HepG2 (cell line): ENCODE results near the gene HES7. TPM values are rescaled to one million over a fixed set of nuclear protein-coding genes. Genes with fewer than 3 reads are reported as not detected.

Source experiments
- ATF2 ChIP-seq: sonication (generic); formaldehyde crosslinking; IDR thresholded peaks from 2 replicates; pipeline ENCODE4 v1.4.0; 2020; ENCODE audit warnings: missing genetic modification reagents
- MATR3 ChIP-seq: sonication (generic); formaldehyde crosslinking; IDR thresholded peaks from 2 replicates; pipeline ENCODE4 v1.4.0; 2020; ENCODE audit warnings: missing genetic modification reagents
- PCBP1 ChIP-seq: fragments of 200-400 bp; formaldehyde crosslinking; IDR thresholded peaks from 2 replicates; pipeline ENCODE4 v1.6.1; 2017; ENCODE audit warnings: mild to moderate bottlenecking, low read depth, low read length, borderline replicate concordance
- SMARCC2 ChIP-seq: fragments of 450-650 bp; IDR thresholded peaks from 2 replicates; pipeline ENCODE4 v1.6.1; 2017; ENCODE audit warnings: antibody characterized with exemption, mild to moderate bottlenecking
- TAF15 ChIP-seq: fragments of 200-400 bp; formaldehyde crosslinking; IDR thresholded peaks from one replicate; pipeline ENCODE4 v1.6.1; 2018; ENCODE audit warnings: mild to moderate bottlenecking, low read depth, low read length; ENCODE audit not compliant: poor library complexity, severe bottlenecking
- TMF1 ChIP-seq: sonication (generic); formaldehyde crosslinking; IDR thresholded peaks from 2 replicates; pipeline ENCODE4 v1.8.1; 2022; ENCODE audit warnings: low read depth, missing genetic modification reagents
- ZNF101 ChIP-seq: sonication (generic); formaldehyde crosslinking; IDR thresholded peaks from 2 replicates; pipeline ENCODE4 v1.4.0; 2020; ENCODE audit warnings: mild to moderate bottlenecking, low read depth, missing genetic modification reagents, borderline replicate concordance
- ZNF224 ChIP-seq: sonication (generic); formaldehyde crosslinking; IDR thresholded peaks from 2 replicates; pipeline ENCODE4 v1.5.0; 2020; ENCODE audit warnings: mild to moderate bottlenecking, missing genetic modification reagents
- ZNF225 ChIP-seq: sonication (generic); formaldehyde crosslinking; IDR thresholded peaks from 2 replicates; pipeline ENCODE4 v1.4.0; 2020; ENCODE audit warnings: mild to moderate bottlenecking, missing genetic modification reagents
- ZNF3 ChIP-seq: IDR thresholded peaks from 2 replicates; pipeline ENCODE4 v1.7.0; 2017; ENCODE audit warnings: inconsistent platforms
- ZNF337 ChIP-seq: sonication (generic); formaldehyde crosslinking; IDR thresholded peaks from 2 replicates; pipeline ENCODE4 v1.5.1; 2020; ENCODE audit warnings: missing genetic modification reagents, low read depth, mild to moderate bottlenecking, borderline replicate concordance
- ZNF414 ChIP-seq: sonication (generic); formaldehyde crosslinking; IDR thresholded peaks from 2 replicates; pipeline ENCODE4 v1.5.0; 2020; ENCODE audit warnings: missing genetic modification reagents
- ZNF607 ChIP-seq: sonication (generic); formaldehyde crosslinking; IDR thresholded peaks from 2 replicates; pipeline ENCODE4 v1.5.1; 2020; ENCODE audit warnings: missing genetic modification reagents, mild to moderate bottlenecking, borderline replicate concordance
- polyA plus RNA-seq, 8 experiments: library from polyadenylated mRNA; depleted of rRNA in 3 of 8; stranded (reverse) in 7 of 8; unstranded in 1 of 8; fragments of >200 nt; fragmentation: Illumina TruSeq in 4 of 8; extraction: Trizol in 4 of 8; gene quantifications; 2 replicates each; pipeline versions ENCODE4 v1.2.1 to v1.2.3, GENCODE V29; 2011 to 2016; ENCODE audit warnings: low read depth in 4 of 8, missing spikeins in 1 of 8, mixed read lengths in 1 of 8; ENCODE audit not compliant: insufficient read depth in 1 of 8
- total RNA-seq, 5 experiments: library from RNA; depleted of rRNA; stranded (reverse); fragments of >200 nt; fragmentation: Illumina TruSeq; extraction: Trizol; gene quantifications; 2 replicates each; pipeline ENCODE4 v1.2.3, GENCODE V29; 2016; ENCODE audit warnings: low read depth in 1 of 5
- TF ChIP-seq, protein P1 (sequence below): sonication (generic); formaldehyde crosslinking; IDR thresholded peaks from 2 replicates; pipeline ENCODE4 v1.5.1; 2020; ENCODE audit warnings: missing genetic modification reagents, mild to moderate bottlenecking, borderline replicate concordance
- TF ChIP-seq, protein P2 (sequence below): sonication (generic); formaldehyde crosslinking; IDR thresholded peaks from 2 replicates; pipeline ENCODE4 v1.4.0; 2020; ENCODE audit warnings: low read depth, missing genetic modification reagents
- TF ChIP-seq, protein P3 (sequence below), 2 experiments: IDR thresholded peaks; 2 replicates each; pipeline ENCODE4 v1.6.1; 2011 to 2012; ENCODE audit warnings: low read length in 2 of 2, borderline replicate concordance in 1 of 2, low read depth in 1 of 2, mild to moderate bottlenecking in 1 of 2, moderate library complexity in 1 of 2
- TF ChIP-seq, protein P4 (sequence below): sonication (generic); formaldehyde crosslinking; IDR thresholded peaks from 2 replicates; pipeline ENCODE4 v1.8.0; 2022; ENCODE audit warnings: mild to moderate bottlenecking, missing genetic modification reagents, moderate library complexity

HES7 gene
- total and polyA plus RNA-seq, 2 of the 13 experiments (the other 11 are each of a cell fraction or from before 2014, with no cell fraction given): not detected

GRCh38 chr17:8163978-8164814 is 40.3 kb upstream of the HES7 start (continued):
- TF ChIP-seq ZNF101: no peak
- TF ChIP-seq ZNF607 (CRISPR knock-in tag): no peak
- TF ChIP-seq, protein P1, sequence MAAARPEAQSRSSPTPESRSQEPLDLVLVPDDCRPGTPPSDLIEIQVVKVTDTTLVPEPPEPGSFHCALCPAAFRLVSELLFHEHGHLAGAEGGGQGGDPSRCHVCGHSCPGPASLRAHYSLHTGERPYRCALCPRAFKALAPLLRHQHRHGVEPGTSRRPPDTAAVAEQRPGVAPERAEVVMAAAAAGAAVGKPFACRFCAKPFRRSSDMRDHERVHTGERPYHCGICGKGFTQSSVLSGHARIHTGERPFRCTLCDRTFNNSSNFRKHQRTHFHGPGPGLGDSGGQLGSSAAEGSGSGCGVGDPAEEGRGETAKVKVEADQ (CRISPR knock-in tag): no peak
- TF ChIP-seq MATR3 (CRISPR knock-in tag): no peak
- no peak for TF ChIP-seq ZNF337 (CRISPR knock-in tag)
- no peak for TF ChIP-seq ZNF3 (CRISPR knock-in tag)
- no peak for TF ChIP-seq ZNF225 (CRISPR knock-in tag)
- TF ChIP-seq, protein P2, sequence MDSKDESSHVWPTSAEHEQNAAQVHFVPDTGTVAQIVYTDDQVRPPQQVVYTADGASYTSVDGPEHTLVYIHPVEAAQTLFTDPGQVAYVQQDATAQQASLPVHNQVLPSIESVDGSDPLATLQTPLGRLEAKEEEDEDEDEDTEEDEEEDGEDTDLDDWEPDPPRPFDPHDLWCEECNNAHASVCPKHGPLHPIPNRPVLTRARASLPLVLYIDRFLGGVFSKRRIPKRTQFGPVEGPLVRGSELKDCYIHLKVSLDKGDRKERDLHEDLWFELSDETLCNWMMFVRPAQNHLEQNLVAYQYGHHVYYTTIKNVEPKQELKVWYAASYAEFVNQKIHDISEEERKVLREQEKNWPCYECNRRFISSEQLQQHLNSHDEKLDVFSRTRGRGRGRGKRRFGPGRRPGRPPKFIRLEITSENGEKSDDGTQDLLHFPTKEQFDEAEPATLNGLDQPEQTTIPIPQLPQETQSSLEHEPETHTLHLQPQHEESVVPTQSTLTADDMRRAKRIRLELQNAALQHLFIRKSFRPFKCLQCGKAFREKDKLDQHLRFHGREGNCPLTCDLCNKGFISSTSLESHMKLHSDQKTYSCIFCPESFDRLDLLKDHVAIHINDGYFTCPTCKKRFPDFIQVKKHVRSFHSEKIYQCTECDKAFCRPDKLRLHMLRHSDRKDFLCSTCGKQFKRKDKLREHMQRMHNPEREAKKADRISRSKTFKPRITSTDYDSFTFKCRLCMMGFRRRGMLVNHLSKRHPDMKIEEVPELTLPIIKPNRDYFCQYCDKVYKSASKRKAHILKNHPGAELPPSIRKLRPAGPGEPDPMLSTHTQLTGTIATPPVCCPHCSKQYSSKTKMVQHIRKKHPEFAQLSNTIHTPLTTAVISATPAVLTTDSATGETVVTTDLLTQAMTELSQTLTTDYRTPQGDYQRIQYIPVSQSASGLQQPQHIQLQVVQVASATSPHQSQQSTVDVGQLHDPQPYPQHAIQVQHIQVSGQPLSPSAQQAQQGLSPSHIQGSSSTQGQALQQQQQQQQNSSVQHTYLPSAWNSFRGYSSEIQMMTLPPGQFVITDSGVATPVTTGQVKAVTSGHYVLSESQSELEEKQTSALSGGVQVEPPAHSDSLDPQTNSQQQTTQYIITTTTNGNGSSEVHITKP (CRISPR knock-in tag): no peak
- no peak for TF ChIP-seq PCBP1
- no peak for TF ChIP-seq TAF15
- no peak for TF ChIP-seq ZNF414
- no peak for TF ChIP-seq TMF1
- TF ChIP-seq SMARCC2: no peak
- TF ChIP-seq, protein P3, sequence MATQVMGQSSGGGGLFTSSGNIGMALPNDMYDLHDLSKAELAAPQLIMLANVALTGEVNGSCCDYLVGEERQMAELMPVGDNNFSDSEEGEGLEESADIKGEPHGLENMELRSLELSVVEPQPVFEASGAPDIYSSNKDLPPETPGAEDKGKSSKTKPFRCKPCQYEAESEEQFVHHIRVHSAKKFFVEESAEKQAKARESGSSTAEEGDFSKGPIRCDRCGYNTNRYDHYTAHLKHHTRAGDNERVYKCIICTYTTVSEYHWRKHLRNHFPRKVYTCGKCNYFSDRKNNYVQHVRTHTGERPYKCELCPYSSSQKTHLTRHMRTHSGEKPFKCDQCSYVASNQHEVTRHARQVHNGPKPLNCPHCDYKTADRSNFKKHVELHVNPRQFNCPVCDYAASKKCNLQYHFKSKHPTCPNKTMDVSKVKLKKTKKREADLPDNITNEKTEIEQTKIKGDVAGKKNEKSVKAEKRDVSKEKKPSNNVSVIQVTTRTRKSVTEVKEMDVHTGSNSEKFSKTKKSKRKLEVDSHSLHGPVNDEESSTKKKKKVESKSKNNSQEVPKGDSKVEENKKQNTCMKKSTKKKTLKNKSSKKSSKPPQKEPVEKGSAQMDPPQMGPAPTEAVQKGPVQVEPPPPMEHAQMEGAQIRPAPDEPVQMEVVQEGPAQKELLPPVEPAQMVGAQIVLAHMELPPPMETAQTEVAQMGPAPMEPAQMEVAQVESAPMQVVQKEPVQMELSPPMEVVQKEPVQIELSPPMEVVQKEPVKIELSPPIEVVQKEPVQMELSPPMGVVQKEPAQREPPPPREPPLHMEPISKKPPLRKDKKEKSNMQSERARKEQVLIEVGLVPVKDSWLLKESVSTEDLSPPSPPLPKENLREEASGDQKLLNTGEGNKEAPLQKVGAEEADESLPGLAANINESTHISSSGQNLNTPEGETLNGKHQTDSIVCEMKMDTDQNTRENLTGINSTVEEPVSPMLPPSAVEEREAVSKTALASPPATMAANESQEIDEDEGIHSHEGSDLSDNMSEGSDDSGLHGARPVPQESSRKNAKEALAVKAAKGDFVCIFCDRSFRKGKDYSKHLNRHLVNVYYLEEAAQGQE (IDR thresholded peaks at IDR 0.05; ENCODE audit: borderline replicate concordance in 1 of 2, low read depth in 1 of 2, low read length in 2 of 2): no peak
- 0 out of 2 replicates have a peak, but pooled peaks have one; percentile 19 for TF ChIP-seq ATF2
- no peak for TF ChIP-seq ZNF224 (CRISPR knock-in tag)
- TF ChIP-seq, protein P4, sequence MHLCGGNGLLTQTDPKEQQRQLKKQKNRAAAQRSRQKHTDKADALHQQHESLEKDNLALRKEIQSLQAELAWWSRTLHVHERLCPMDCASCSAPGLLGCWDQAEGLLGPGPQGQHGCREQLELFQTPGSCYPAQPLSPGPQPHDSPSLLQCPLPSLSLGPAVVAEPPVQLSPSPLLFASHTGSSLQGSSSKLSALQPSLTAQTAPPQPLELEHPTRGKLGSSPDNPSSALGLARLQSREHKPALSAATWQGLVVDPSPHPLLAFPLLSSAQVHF (CRISPR knock-in tag): no peak
